Measurements from ENCODE around the gene IL18BP. TPM values are rescaled to one million over a fixed set of nuclear protein-coding genes. Genes with fewer than 3 reads are reported as not detected.

IL18BP gene
- total RNA-seq, 1 donor from 2014 or later, result 2.9 TPM

DNA sequence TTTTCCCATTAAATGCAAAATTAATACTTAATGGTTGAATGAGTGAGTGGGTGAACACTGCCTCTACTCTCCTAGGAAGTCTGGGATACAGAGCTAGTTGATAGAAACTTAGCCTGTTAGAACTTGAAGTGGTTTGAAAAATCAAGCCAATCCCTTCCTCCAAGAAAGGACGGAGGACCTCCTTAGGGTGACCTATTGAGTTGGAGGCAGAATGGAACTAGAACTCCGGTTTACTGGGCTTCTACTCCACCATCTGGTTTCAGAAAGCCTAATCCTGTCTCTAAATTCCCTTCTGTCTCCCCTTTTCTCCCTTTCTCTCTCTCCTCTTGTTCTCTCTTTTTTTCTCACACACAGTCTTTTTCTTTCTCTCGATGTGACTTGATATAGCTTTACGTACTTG is 19.6 kb upstream of the IL18BP start:
- DNase-seq (ENCODE audit: low read depth), result no peak
- no peaks in the 10 kb centered on the region for H3K27me3 ChIP-seq (ENCODE audit: control insufficient read depth, insufficient read depth, low read length)
- peaks cover 2% of the 10 kb centered on the region for H3K36me3 ChIP-seq (ENCODE audit: control insufficient read depth, insufficient read depth, low read length)
- H3K4me3 ChIP-seq (ENCODE audit: low read depth, low read length), result no peak overlapping the region
- TF ChIP-seq, protein P1, sequence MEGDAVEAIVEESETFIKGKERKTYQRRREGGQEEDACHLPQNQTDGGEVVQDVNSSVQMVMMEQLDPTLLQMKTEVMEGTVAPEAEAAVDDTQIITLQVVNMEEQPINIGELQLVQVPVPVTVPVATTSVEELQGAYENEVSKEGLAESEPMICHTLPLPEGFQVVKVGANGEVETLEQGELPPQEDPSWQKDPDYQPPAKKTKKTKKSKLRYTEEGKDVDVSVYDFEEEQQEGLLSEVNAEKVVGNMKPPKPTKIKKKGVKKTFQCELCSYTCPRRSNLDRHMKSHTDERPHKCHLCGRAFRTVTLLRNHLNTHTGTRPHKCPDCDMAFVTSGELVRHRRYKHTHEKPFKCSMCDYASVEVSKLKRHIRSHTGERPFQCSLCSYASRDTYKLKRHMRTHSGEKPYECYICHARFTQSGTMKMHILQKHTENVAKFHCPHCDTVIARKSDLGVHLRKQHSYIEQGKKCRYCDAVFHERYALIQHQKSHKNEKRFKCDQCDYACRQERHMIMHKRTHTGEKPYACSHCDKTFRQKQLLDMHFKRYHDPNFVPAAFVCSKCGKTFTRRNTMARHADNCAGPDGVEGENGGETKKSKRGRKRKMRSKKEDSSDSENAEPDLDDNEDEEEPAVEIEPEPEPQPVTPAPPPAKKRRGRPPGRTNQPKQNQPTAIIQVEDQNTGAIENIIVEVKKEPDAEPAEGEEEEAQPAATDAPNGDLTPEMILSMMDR (IDR thresholded peaks at IDR 0.05; ENCODE audit: insufficient read depth, low read length, poor library complexity, severe bottlenecking), result no peak

DNA sequence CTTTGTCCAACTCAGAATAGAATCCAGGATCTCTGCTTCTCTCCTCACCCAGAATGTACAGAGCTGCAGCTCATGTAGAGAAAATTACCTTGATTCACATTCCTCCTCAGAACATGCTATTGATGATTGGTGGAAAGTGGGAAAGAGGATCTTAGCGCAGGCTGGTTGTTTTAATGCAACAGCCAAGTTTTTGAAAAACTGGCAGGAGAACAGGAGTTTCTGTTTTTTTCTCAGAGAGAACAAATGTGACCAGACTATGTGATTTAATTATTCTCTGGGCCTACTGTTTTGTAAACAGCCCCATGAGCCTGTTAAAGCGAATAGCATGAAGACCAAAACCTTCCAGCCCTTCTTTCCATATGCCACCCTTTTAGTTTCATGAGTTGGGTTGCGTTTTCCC is 19.1 kb upstream of the IL18BP start:
- Histone ChIP-seq H3K27me3 (ENCODE audit: control insufficient read depth, insufficient read depth, low read length) (no peaks in the 10 kb centered on the region), H3K4me3 (ENCODE audit: low read depth, low read length) (no peak overlapping the region), H3K36me3 (ENCODE audit: control insufficient read depth, insufficient read depth, low read length) (peaks cover 2% of the 10 kb centered on the region)
- DNase-seq (ENCODE audit: low read depth), result no peak
- TF ChIP-seq, protein P1 (IDR thresholded peaks at IDR 0.05; ENCODE audit: insufficient read depth, low read length, poor library complexity, severe bottlenecking), result no peak

DNA sequence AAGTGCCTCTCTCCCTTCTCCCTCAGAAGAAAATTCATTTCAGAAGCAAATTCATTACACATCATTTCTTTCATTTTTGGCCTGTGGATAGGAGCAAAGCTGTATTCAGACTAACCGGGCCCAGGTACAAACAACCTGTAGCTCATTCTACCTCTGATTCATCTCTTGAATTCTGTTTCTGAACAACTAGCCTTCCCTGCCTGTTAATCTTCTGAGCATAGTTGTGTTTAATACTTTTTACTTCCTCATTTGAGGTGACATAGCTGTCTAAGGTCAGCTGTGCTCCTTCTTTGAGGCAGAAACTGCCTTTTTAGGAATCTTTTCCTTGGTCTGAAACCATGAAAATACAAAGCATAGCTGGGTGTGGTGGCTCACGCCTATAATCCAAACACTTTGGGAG is 12.6 kb upstream of the IL18BP start:
- TF ChIP-seq, protein P1 (IDR thresholded peaks at IDR 0.05; ENCODE audit: insufficient read depth, low read length, poor library complexity, severe bottlenecking), result no peak
- Histone ChIP-seq H3K36me3 (ENCODE audit: control insufficient read depth, insufficient read depth, low read length) (no peaks in the 10 kb centered on the region), H3K27me3 (ENCODE audit: control insufficient read depth, insufficient read depth, low read length) (no peaks in the 10 kb centered on the region), H3K4me3 (ENCODE audit: low read depth, low read length) (no peak overlapping the region)
- DNase-seq (ENCODE audit: low read depth), result no peak

DNA sequence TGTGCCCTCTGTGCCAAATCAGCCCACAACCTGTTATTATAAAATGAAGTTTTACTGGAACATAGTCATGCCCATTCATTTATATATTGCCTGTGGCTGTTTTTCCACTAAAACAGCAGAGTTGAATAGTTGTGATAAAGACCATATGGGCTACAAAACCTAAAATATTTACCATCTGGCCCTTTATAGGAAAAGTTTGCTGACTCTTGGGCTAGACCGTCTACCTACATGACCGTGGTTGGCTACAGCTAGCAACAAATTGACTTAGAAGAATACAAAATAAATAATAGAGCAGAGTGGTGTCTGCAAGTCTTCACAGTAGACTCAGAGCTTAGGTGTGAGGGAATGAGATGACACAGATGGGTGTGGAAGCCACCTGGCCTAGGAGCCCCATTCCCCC is 11.2 kb upstream of the IL18BP start:
- H3K27me3 ChIP-seq (ENCODE audit: control insufficient read depth, insufficient read depth, low read length), result no peaks in the 10 kb centered on the region
- H3K36me3 ChIP-seq (ENCODE audit: control insufficient read depth, insufficient read depth, low read length), result no peaks in the 10 kb centered on the region
- TF ChIP-seq, protein P1 (IDR thresholded peaks at IDR 0.05; ENCODE audit: insufficient read depth, low read length, poor library complexity, severe bottlenecking), result no peak

DNA sequence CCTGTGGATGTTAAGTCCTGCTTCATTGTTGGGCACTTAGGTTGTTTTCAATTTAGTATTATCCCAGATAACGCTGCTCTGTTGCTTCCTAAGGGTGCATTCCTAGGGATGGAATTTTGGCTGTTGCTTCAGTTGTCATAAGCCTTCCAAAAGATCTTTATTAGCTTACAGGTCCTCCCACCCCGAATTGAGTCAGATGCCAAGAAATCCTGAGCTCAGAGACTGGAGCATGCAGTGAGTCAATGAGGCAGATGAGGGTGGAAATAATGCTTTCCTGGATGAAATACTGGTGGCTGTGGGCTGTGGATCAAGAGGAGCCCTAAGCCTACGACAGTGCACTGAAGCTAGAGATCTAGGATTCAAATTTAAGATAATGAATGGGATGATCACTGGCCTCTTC is 10.7 kb upstream of the IL18BP start:
- DNase-seq (ENCODE audit: low read depth), result no peak
- TF ChIP-seq, protein P1 (IDR thresholded peaks at IDR 0.05; ENCODE audit: insufficient read depth, low read length, poor library complexity, severe bottlenecking), result no peak
- H3K4me3 ChIP-seq (ENCODE audit: low read depth, low read length), result no peak overlapping the region
- no peaks in the 10 kb centered on the region for H3K36me3 ChIP-seq (ENCODE audit: control insufficient read depth, insufficient read depth, low read length)
- H3K27me3 ChIP-seq (ENCODE audit: control insufficient read depth, insufficient read depth, low read length), result no peaks in the 10 kb centered on the region

More for the DNA sequence above, 11.2 kb upstream of the IL18BP start:
- no peak overlapping the region for H3K4me3 ChIP-seq (ENCODE audit: low read depth, low read length)
- DNase-seq (ENCODE audit: low read depth), result no peak

DNA sequence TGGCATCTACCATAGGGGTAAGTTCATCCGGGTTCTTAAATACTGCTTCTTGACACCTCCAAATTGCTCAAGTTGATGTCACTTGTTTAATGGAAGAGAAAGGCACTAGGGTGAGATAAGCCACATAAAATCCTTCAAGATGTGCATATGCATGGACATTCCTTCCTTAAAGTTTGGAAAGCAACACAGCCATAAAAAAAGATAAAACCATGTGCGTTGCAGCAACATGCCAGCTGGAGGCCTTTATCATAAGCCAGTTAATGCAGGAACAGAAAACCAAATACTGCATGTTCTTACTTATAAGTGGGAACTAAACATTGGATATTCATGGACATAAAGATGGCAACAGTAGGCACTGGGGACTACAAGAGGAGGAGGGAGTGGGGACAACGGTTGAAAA is 8.0 kb upstream of the IL18BP start:
- Histone ChIP-seq H3K27me3 (ENCODE audit: control insufficient read depth, insufficient read depth, low read length) (no peaks in the 10 kb centered on the region), H3K36me3 (ENCODE audit: control insufficient read depth, insufficient read depth, low read length) (no peaks in the 10 kb centered on the region), H3K4me3 (ENCODE audit: low read depth, low read length) (no peak overlapping the region)
- DNase-seq (ENCODE audit: low read depth), result no peak
- TF ChIP-seq, protein P1 (IDR thresholded peaks at IDR 0.05; ENCODE audit: insufficient read depth, low read length, poor library complexity, severe bottlenecking), result no peak
